HCT116 (cell line): Measurements from ENCODE around the gene PGM3.

Experiments
- EZH2 ChIP-seq: fragments of 200-600 bp; sonication (generic); IDR thresholded peaks from 2 replicates; pipeline ENCODE4 v1.6.1; 2017; ENCODE audit warnings: antibody characterized with exemption, mixed run types
- EZH2phosphoT487 ChIP-seq: fragments of 200-600 bp; IDR thresholded peaks from 2 replicates; pipeline ENCODE4 v1.6.1; 2018; ENCODE audit warnings: antibody characterized with exemption, borderline replicate concordance
- POLR2A ChIP-seq: IDR thresholded peaks from 2 replicates; pipeline ENCODE4 v1.7.0; 2011; ENCODE audit warnings: borderline replicate concordance; ENCODE audit not compliant: insufficient read depth, insufficient read length; ENCODE audit errors: extremely low read depth
- POLR2AphosphoS5 ChIP-seq: IDR thresholded peaks from 2 replicates; pipeline ENCODE4 v1.6.1; 2011; ENCODE audit warnings: mild to moderate bottlenecking, low read depth, low read length, moderate library complexity
- SIN3A ChIP-seq: IDR thresholded peaks from 2 replicates; pipeline ENCODE4 v1.6.1; 2012; ENCODE audit warnings: low read depth
- SP1 ChIP-seq: IDR thresholded peaks from 2 replicates; pipeline ENCODE4 v1.6.1; 2012; ENCODE audit warnings: low read depth
- TF ChIP-seq, protein P1 (sequence below), 3 experiments: fragments of 200-600 bp in 1 of 3; sonication (generic) in 1 of 3; IDR thresholded peaks in 2 of 3; conservative IDR thresholded peaks in 1 of 3; 2 replicates each; pipeline ENCODE4 v1.5.1; 2012 to 2017; ENCODE audit warnings: low read depth in 2 of 3, low read length in 2 of 3, antibody characterized with exemption in 1 of 3, borderline replicate concordance in 1 of 3, control low read depth in 1 of 3, mild to moderate bottlenecking in 1 of 3, mixed read lengths in 1 of 3, mixed run types in 1 of 3, moderate library complexity in 1 of 3; ENCODE audit not compliant: insufficient read depth in 1 of 3
- TF ChIP-seq, protein P2 (sequence below): IDR thresholded peaks from 2 replicates; pipeline ENCODE4 v1.6.1; 2012
- TF ChIP-seq, protein P3 (sequence below): IDR thresholded peaks from 2 replicates; pipeline ENCODE4 v1.6.1; 2012

DNA sequence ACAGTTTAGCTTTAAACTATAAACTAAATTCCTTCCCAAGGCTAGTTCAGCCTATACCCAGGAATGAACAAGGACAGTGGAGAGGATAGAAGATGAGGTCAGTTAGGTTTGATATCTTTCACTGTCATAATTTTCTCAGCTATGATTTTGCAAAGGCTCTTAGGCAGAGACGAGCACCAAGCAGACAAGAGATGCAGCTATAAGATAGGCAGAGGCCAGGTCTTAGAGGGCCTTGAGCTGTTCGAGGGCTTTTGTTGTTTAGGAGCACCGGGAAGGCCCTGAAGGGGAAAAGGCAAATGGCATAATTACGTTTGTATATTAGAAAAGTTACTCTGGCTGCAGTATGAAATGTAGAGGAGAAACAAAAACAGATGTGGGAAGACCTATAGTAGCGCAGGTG is 65.8 kb downstream of the PGM3 start:
- TF ChIP-seq, protein P1, sequence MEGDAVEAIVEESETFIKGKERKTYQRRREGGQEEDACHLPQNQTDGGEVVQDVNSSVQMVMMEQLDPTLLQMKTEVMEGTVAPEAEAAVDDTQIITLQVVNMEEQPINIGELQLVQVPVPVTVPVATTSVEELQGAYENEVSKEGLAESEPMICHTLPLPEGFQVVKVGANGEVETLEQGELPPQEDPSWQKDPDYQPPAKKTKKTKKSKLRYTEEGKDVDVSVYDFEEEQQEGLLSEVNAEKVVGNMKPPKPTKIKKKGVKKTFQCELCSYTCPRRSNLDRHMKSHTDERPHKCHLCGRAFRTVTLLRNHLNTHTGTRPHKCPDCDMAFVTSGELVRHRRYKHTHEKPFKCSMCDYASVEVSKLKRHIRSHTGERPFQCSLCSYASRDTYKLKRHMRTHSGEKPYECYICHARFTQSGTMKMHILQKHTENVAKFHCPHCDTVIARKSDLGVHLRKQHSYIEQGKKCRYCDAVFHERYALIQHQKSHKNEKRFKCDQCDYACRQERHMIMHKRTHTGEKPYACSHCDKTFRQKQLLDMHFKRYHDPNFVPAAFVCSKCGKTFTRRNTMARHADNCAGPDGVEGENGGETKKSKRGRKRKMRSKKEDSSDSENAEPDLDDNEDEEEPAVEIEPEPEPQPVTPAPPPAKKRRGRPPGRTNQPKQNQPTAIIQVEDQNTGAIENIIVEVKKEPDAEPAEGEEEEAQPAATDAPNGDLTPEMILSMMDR (IDR thresholded peaks at IDR 0.05 in 2 of 3, conservative IDR thresholded peaks at IDR 0.05 in 1 of 3; ENCODE audit: borderline replicate concordance in 1 of 3, insufficient read depth in 1 of 3, low read depth in 2 of 3, low read length in 2 of 3): no peak
- TF ChIP-seq EZH2 (no peak), SIN3A (no peak), EZH2phosphoT487 (no peak), POLR2AphosphoS5 (no peak), POLR2A (no peak), SP1 (no peak)
- TF ChIP-seq, protein P2, sequence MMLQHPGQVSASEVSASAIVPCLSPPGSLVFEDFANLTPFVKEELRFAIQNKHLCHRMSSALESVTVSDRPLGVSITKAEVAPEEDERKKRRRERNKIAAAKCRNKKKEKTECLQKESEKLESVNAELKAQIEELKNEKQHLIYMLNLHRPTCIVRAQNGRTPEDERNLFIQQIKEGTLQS: no peak
- TF ChIP-seq, protein P3, sequence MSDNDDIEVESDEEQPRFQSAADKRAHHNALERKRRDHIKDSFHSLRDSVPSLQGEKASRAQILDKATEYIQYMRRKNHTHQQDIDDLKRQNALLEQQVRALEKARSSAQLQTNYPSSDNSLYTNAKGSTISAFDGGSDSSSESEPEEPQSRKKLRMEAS: no peak
